ENCODE results near the gene MED31.
"Not testable (repeated sequence)": the region's sequence is repeated elsewhere in the genome, so short reads cannot be mapped to it uniquely, and the experiment has no call there.

MED31 gene

GRCh38 chr17:6626616-6627015 lies 24.8 kb downstream of the MED31 start:
- DNase-seq (ENCODE audit: low spot score) = no peak

- no peak for DNase-seq (ENCODE audit: low spot score)
Measured at GRCh38 chr17:6623941-6624340, 27.5 kb downstream of the MED31 start.

GRCh38 chr17:6611231-6611630 lies 40.2 kb downstream of the MED31 start:
- no peak for DNase-seq (ENCODE audit: low spot score)

- no peak for DNase-seq (ENCODE audit: low spot score)
Measured at GRCh38 chr17:6610011-6610410, 41.4 kb downstream of the MED31 start.

- DNase-seq (ENCODE audit: low spot score) = no peak
Measured at GRCh38 chr17:6608321-6608720, 43.1 kb downstream of the MED31 start.

- DNase-seq (ENCODE audit: low spot score) = no peak
Measured at GRCh38 chr17:6605142-6605541, 46.3 kb downstream of the MED31 start.

- no peak for DNase-seq (ENCODE audit: low spot score)
Measured at GRCh38 chr17:6603744-6604325, 47.6 kb downstream of the MED31 start.

- DNase-seq (ENCODE audit: low spot score) = no peak
Measured at GRCh38 chr17:6602141-6602540, 49.3 kb downstream of the MED31 start.

GRCh38 chr17:6599364-6599763 lies 52.0 kb downstream of the MED31 start:
- DNase-seq (ENCODE audit: low spot score) = no peak

- DNase-seq (ENCODE audit: low spot score) = no peak
Measured at GRCh38 chr17:6597727-6598126, 53.7 kb downstream of the MED31 start.

- DNase-seq (ENCODE audit: low spot score) = no peak
Measured at GRCh38 chr17:6596941-6597340, 54.5 kb downstream of the MED31 start.

GRCh38 chr17:6596511-6596910 lies 54.9 kb downstream of the MED31 start:
- DNase-seq (ENCODE audit: low spot score) = no peak

- no peak for DNase-seq (ENCODE audit: low spot score)
Measured at GRCh38 chr17:6596081-6596480, 55.3 kb downstream of the MED31 start.

GRCh38 chr17:6593371-6593770 lies 58.0 kb downstream of the MED31 start:
- DNase-seq (ENCODE audit: low spot score) = not testable (repeated sequence)
